HT-29 (cell line): ENCODE data around the gene PINLYP. TPM values are rescaled to one million over a fixed set of nuclear protein-coding genes. Genes with fewer than 3 reads are reported as not detected.
"Not testable (repeated sequence)": the region's sequence is repeated elsewhere in the genome, so short reads cannot be mapped to it uniquely, and the experiment has no call there.

ENCODE experiments used
- DNase-seq: peaks from one replicate; pipeline ENCODE4 v3.0.0-alpha.2; 2015; ENCODE audit warnings: low spot score
- total RNA-seq: library from RNA; depleted of rRNA; stranded (reverse); fragments of >200 nt; shearing (Covaris generic); gene quantifications from 2 replicates; pipeline ENCODE4 v1.2.3, GENCODE V29; 2014; rRNA removed

Gene PINLYP
- total RNA-seq: 0.03 TPM in 1 of 2 replicates, not detected in the other

DNA sequence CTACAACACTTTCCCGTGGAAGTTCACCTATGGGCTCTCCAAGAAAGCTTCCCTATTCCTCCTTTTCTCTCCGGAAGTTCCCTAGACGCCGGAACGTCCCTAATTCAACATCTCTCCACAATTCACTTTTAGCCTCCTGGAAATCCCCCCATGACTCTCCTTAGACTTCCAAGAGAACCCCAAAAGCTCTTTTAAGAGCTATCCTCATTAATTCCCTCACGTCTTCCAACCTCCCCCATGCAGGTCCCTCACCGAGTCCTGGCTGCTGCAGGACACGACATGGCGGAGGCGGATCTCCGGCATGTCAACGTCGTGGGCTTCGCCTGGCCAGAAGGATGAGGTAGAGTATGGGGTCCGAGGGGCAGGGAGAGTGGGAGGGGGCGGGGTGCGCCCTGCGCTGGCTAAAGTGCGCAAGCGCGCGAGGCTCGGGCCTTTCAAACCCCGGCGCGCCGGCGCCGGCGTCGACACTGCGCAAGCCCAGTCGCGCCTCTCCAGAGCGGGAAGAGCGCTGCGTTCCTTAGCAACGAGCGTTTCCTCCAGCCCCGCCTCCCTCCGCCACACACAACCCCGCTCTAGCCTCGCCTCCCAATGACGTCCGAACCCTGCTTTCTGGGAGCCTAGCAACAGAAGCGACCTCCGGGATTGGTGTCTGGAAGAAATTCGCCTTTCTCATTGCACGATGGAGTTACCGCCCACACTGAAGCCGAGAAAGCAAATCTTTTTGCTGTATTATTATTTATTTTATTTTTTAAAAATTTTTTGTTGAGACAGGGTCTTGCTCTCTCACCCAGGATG, at the start of gene PINLYP, which contains the start of gene XRCC1:
PINLYP (plus strand) TSS at position 646 of the 795 bp plus-strand sequence. CDS start 1,391 bp downstream, outside the sequence.
XRCC1 (minus strand) TSS at position 372 of the 795 bp plus-strand sequence; CDS start at position 303, 69 bp downstream.
- DNase-seq: peak; percentile 100

DNA sequence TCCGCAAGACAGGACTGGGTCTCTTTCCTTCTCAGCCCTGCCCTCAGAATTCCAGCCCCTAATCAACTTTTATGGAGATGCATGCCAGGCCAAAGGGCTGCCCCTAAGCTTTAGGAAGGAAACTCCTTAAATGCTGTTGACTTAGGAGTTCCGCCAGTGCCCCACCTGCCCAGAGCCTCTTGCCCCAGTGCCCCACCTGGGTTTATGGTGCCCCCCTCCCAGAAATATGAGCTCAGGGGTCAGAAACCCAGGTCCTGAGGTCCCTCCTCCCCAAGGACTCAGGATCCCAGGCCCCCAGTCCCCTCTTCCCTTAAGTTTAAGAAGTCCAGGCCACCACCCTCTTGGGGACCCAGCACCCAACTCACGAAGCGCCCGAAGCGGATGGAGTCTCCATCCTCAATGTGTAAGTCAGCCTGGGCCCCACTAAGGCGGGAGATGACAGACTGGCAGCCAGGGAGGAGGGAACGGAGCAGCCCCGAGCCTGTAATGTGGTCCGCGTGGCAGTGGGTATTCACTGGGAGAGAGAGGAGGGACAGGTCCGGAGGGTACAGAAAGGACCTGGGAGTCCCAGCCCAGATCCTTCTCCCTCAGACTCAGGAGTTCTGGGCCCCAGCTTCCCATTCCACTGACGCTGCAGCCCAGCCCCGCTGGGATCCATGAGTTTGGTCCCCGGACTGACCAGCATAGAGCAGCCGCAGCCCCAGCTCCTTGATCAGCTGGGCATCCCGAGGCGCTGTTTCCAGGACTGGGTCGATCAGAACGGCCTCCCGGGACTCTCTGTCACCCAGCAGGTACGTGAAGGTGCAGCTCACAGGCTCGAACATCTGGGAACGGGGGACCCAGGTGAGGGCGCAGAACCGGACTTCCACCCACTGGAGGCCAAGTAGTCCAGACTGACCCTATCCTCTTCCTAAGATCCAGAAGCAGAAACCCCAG, 49.5 kb upstream of the PINLYP start:
- peak; percentile 76 for DNase-seq

- DNase-seq: peak; percentile 84
These were observed 48.4 kb upstream of the PINLYP start, which contains the start of gene ETHE1 for GRCh38 chr19:43526884-43527859. Gene ETHE1 (minus strand): TSS chr19:43527201. CDS start chr19:43527177, 24 bp downstream.

DNA sequence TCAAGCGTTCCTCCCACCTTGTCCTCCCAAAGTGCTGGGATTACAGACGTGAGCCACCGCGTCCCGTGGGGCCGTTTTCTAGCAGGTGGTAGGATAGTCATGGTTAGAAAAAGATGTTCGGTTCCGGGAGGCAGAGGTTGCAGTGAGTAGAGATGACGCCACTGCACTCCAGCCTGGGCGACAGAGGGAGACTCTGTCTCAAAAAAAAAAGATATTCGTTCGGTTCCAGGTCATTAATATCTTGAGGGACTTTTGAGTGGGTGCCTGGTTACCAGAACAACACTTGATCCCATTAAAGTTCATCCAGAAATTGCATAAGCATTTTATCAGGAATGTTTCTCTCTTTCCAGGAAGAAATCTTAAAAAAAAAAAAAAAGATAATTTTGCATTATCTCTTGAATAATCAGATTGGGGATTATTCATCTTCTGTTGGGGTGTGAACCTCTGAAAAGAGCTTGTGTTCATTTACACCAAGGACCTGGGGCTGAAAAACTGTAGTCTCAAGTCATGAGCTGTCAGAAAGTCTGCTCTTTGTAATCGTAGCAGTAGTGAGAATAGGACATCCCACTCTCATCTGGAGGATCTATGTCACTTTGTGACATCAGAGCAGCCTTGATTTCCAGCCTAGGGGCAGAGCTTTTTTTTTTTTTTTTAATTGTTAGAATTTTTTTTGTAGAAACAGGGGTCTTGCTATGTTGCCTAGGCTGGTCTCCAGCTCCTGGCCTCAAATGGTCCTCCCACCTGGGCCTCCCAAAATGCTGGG, 47.6 kb upstream of the PINLYP start:
- peak; percentile 20 for DNase-seq

DNA sequence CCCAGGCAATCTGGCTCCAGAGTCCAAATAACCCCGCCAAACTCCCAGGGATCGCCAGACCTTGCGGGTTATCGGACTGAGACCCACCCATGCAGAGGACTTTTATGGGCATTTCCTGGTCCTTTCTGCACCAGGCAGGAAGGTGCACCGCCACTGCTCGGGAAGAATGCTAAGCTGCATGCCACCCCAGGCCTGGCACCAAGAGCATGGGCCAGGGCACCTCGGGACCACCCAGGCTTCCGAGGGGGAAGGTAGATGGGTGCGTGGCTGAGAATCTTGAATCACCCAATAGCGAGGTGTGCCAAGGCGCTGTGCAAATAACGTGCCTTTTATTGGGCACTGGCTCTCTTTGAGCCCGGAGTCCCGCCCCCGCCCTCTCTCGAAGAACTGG, 43.0 kb upstream of the PINLYP start:
- peak; percentile 88 for DNase-seq

GRCh38 chr19:43532962-43533545, 42.5 kb upstream of the PINLYP start, which contains the start of gene ZNF575:
Gene ZNF575 (plus strand): TSS chr19:43533188. CDS start chr19:43534423, 1,235 bp downstream.
- DNase-seq: peak; percentile 97

GRCh38 chr19:43533546-43534304, 41.9 kb upstream of the PINLYP start:
- DNase-seq: peak; percentile 100

DNA sequence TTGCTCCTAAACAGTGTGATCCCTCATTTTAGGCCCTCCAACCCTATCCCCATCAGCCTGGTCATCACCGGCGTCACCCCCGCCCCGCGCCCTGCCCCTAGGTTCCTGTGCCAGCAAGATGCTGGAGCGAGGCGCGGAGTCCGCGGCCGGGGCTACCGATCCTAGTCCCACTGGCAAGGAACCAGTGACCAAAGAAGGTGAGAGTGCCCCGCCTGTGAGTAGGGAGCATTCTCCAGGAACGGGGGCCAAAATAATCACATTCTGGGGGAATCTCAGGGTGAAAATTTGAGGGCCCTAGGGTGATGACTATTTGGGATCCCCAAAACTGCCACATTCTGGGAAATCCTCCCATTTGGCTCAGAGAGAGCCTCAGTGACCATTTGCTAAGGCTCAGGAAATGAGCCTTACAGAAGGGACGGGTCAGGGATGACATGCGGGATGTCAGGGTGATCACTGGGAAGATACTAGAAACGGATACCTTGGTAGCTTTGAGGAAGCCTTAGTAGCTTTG, 41.2 kb upstream of the PINLYP start:
- DNase-seq: no peak

DNA sequence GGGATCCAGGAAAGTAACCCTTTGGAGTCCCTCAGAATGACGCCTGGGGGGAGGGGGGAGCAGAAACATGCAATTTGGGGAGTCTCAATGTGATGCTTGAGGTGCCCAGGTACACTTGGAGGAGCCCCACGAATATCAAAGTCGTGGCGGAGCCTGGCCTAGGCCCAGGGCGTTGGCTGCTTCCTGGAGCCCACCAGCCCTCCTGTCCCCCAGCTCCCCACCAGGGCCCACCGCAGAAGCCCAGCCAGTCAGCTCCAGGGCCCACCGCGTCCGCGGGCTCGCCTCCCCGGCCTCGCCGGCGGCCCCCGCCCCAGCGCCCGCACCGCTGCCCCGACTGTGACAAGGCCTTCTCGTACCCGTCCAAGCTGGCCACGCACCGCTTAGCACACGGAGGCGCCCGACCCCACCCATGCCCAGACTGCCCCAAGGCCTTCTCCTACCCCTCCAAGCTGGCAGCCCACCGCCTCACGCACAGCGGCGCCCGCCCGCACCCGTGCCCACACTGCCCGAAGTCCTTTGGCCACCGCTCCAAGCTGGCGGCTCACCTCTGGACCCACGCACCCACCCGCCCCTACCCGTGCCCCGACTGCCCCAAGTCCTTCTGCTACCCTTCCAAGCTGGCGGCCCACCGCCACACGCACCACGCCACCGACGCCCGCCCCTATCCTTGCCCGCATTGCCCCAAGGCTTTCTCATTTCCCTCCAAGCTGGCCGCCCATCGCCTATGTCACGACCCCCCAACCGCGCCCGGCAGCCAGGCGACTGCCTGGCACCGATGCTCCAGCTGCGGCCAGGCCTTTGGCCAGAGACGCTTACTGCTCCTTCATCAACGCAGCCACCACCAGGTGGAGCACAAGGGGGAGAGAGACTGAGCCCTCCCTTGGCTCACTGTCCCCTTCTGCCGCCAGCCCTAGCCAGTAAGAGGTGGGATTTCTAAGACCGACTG, 40.5 kb upstream of the PINLYP start:
- peak; percentile 60 for DNase-seq

GRCh38 chr19:43538922-43539321, 36.7 kb upstream of the PINLYP start:
- DNase-seq: no peak

- no peak for DNase-seq
These were observed 35.2 kb upstream of the PINLYP start for GRCh38 chr19:43540381-43540780.

DNA sequence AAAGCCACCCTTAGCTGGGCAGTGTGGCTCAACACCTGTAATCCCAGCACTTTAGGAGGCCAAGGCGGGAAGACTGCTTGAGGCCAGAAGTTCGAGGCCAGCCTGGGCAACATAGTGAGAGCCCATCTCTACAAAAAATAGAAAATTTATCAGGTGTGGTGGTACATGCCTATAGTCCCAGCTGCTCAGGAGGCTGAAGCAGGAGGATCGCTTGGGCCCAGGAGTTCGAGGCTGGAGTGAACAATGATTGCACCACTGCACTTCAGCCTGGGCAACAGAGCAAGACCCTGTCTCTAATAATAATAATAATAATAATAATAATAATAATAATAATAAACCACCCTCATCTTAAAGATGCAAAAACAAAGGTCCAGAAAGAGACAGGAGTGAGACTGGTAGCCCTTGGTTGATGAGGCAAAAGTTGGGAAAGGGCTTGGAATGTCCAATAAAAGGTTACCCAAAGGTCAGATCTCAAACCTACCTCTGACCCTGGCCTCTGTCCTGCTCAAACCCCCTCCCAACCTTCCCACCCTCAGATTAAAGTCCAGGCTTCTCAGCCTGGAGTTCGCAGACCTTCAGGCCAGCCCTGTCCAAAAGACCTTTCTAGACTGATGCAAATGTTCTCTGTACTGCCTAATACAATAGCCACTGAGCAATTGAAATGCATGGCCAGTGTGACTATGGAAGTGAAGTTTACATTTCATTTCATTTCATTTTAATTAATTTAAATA, 33.5 kb upstream of the PINLYP start:
- no peak for DNase-seq

- DNase-seq: no peak
These were observed 31.5 kb upstream of the PINLYP start for GRCh38 chr19:43544077-43544476.

DNA sequence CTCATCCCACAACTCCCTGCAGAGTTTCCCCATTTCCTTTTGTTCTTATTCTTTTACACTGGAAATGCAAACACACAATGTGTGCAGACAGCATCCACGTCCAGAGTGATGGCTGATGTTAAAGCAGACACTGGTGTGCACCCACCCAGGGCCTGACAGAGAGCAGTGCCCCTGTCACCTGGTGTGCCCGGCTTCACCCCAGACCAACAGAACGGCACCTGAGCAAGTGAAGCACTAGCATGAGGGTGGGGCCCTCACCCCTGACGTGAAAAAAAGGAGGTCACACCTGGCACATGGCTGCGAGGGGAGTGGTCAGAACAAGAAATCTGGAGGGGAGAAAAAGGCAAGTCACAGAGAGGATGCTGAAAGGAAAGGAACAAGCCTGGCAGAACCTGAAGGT, 30.3 kb upstream of the PINLYP start:
- DNase-seq: no peak

DNA sequence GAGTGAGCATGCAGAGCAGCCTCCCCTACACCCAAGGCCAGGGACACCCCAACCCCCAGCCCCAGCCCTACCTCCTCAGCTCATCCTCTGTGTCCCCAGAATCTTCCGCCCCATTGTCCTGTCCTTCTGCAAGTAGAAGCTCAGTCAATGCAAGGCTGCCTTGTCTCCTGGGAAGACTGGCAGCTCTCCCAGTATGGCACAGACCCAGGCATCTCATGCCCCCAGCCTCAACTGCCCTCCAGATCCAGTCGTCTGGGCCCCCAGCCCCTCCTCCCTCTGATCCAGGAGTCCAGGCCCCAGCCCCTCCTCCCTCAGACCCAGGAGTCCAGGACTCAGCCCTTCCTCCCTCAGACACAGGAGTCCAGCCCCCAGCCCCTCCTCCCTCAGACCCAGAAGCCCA, 29.6 kb upstream of the PINLYP start:
- DNase-seq: no peak

DNA sequence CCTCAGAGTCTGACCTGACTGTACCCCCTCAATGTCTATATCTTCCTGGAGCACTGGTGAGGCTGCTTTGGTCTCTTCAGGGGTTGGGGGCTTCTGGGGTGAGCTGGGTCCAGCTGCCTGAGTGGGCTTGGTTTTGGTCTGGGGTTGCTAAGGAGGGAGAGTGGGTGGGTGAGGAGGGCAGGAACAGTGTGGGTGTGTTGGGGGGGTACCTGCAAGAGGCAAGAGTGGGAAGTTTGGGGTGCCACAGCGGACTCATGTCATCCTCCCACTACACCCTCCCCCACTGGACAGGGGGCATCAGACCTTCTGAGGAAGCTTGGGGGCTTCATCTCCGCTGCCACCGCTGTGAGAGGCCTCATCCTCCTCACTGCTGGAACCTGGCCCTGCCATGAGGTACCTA, 29.0 kb upstream of the PINLYP start:
- DNase-seq: no peak

DNA sequence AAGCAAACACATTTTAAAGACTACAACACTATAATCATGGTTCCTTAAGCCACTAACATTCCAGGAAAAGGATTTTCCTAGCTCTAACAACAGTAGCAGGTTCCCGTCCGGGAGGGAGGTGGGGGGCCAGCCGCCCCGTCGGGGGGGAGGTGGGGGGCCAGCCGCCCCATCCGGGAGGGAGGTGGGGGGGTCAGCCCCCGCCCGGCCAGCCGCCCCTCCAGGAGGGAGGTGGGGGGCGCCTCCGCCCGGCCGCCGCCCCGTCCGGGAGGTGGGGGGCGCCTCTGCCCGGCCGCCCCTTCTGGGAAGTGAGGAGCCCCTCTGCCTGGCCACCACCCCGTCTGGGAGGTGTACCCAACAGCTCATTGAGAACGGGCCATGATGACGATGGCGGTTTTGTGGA, 27.7 kb upstream of the PINLYP start:
- DNase-seq: not testable (repeated sequence)
